Daoy (cell line): ENCODE results near the gene DCC. TPM values are rescaled to one million over a fixed set of nuclear protein-coding genes. Genes with fewer than 3 reads are reported as not detected.

Source experiments
- DNase-seq: peaks from one replicate; pipeline ENCODE4 v3.0.0-alpha.2; 2015; ENCODE audit warnings: low read depth
- total RNA-seq: library from RNA; depleted of rRNA; stranded (reverse); fragments of >200 nt; shearing (Covaris generic); gene quantifications from 2 replicates; pipeline ENCODE4 v1.2.3, GENCODE V29; 2014

Gene DCC
- total RNA-seq, 1 experiment from 2014 or later = not detected

- no peak for DNase-seq
Observed at GRCh38 chr18:53038608-53039007, 698.6 kb downstream of the DCC start.

- DNase-seq = no peak
Observed at GRCh38 chr18:53040286-53040685, 700.3 kb downstream of the DCC start.

- no peak for DNase-seq
Observed at GRCh38 chr18:53056064-53056463, 716.1 kb downstream of the DCC start.

GRCh38 chr18:53070788-53071187 is 730.8 kb downstream of the DCC start:
- no peak for DNase-seq

- no peak for DNase-seq
Observed at GRCh38 chr18:53080687-53081086, 740.7 kb downstream of the DCC start.

- DNase-seq = no peak
Observed at GRCh38 chr18:53093636-53094035, 753.6 kb downstream of the DCC start.

GRCh38 chr18:53101536-53102105 is 761.6 kb downstream of the DCC start:
- DNase-seq = no peak

- DNase-seq = no peak
Observed at GRCh38 chr18:53114441-53114840, 774.4 kb downstream of the DCC start.

GRCh38 chr18:53115876-53116585 is 776.0 kb downstream of the DCC start:
- no peak for DNase-seq

- no peak for DNase-seq
Observed at GRCh38 chr18:53117851-53118250, 777.9 kb downstream of the DCC start.

GRCh38 chr18:53126210-53126609 is 786.2 kb downstream of the DCC start:
- DNase-seq = no peak

- no peak for DNase-seq
Observed at GRCh38 chr18:53131001-53131400, 791.0 kb downstream of the DCC start.

- DNase-seq = no peak
Observed at GRCh38 chr18:53134711-53135110, 794.7 kb downstream of the DCC start.

- no peak for DNase-seq
Observed at GRCh38 chr18:53135654-53136053, 795.7 kb downstream of the DCC start.

- DNase-seq = no peak
Observed at GRCh38 chr18:53139746-53140500, 799.9 kb downstream of the DCC start.

GRCh38 chr18:53142005-53142404 is 802.0 kb downstream of the DCC start:
- no peak for DNase-seq

- DNase-seq = no peak
Observed at GRCh38 chr18:53147472-53147871, 807.5 kb downstream of the DCC start.

- DNase-seq = no peak
Observed at GRCh38 chr18:53148123-53148522, 808.1 kb downstream of the DCC start.

GRCh38 chr18:53152476-53152875 is 812.5 kb downstream of the DCC start:
- no peak for DNase-seq

- no peak for DNase-seq
Observed at GRCh38 chr18:53153281-53153680, 813.3 kb downstream of the DCC start.

- DNase-seq = no peak
Observed at GRCh38 chr18:53153800-53154199, 813.8 kb downstream of the DCC start.

GRCh38 chr18:53165770-53166169 is 825.8 kb downstream of the DCC start:
- DNase-seq = no peak

GRCh38 chr18:53169346-53169745 is 829.3 kb downstream of the DCC start:
- no peak for DNase-seq
